ENCODE data around the gene TOM1L1. TPM values are rescaled to one million over a fixed set of nuclear protein-coding genes. Genes with fewer than 3 reads are reported as not detected.

TOM1L1 gene
- total RNA-seq, 1 experiment from 2014 or later: 55.4 TPM

DNA sequence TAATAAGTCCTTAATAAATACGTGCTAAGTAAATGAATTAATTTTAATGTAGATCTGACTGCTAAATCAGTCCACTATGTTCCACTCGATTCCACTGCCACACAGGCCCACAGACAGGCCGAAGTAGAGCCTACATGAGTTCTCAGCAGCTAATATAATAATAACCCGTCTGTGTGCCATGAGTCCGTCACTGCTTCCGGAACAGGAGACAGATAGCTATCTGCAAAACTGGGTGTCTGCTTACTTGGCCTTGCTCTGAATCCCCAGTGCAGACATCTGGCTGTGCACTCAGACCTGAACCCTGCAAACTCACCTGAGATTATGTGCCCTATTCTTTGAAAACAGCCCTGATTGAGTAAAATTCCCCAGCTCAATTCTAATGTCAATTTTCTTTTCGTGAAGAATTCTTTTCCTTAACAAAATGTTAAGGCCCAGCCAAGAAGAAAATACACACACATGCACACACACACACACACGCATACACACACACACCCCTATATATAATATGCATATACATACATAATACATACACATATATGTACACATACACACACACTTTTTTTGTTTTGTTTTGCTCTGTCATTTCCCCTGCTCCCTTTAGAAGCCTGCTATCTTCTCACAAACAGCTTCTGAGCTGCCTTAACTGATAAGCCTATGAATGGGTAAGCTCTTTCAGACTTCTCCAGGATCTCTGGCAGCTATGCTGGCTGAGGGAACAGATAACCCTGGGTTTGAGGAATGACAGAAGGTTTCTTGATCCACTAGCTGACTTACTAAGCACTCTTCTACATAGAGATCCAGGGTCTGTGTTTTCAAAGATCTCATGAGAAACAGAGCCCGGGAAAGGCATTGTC, 39.8 kb upstream of the TOM1L1 start:
- Histone ChIP-seq H3K27ac (ENCODE audit: low read depth, low read length, poor library complexity, severe bottlenecking) (no peak overlapping the region), H3K27me3 (replicated peaks; ENCODE audit: insufficient read depth, low read depth, low read length, poor library complexity) (no peaks in the 10 kb centered on the region), H3K4me3 (ENCODE audit: low read depth, low read length, poor library complexity, severe bottlenecking) (no peak overlapping the region), H3K4me1 (ENCODE audit: insufficient read depth, low read length, poor library complexity, severe bottlenecking) (peaks cover 9% of the 10 kb centered on the region), H3K36me3 (ENCODE audit: insufficient read depth, low read length, poor library complexity, severe bottlenecking) (no peaks in the 10 kb centered on the region), H3K9me3 (ENCODE audit: low read depth, low read length, poor library complexity, severe bottlenecking) (no peaks in the 10 kb centered on the region)
- BruUV-seq (replicated peaks): no TSS peak
- no peak for DNase-seq (ENCODE audit: low spot score)
- ChIA-PET CTCF (no interaction called here), POLR2A (ENCODE audit: low non-redundant PET) (no interaction called here)
- intact Hi-C loops (cut with micrococcal nuclease; ENCODE audit: unreplicated experiment): no loop called here
- TF ChIP-seq, protein P1, sequence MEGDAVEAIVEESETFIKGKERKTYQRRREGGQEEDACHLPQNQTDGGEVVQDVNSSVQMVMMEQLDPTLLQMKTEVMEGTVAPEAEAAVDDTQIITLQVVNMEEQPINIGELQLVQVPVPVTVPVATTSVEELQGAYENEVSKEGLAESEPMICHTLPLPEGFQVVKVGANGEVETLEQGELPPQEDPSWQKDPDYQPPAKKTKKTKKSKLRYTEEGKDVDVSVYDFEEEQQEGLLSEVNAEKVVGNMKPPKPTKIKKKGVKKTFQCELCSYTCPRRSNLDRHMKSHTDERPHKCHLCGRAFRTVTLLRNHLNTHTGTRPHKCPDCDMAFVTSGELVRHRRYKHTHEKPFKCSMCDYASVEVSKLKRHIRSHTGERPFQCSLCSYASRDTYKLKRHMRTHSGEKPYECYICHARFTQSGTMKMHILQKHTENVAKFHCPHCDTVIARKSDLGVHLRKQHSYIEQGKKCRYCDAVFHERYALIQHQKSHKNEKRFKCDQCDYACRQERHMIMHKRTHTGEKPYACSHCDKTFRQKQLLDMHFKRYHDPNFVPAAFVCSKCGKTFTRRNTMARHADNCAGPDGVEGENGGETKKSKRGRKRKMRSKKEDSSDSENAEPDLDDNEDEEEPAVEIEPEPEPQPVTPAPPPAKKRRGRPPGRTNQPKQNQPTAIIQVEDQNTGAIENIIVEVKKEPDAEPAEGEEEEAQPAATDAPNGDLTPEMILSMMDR (conservative IDR thresholded peaks at IDR 0.05; ENCODE audit: low read depth, low read length): no peak
- no peak for TF ChIP-seq EZH2 (IDR thresholded peaks at IDR 0.05; ENCODE audit: borderline replicate concordance, low read depth, low read length, poor library complexity, severe bottlenecking)

DNA sequence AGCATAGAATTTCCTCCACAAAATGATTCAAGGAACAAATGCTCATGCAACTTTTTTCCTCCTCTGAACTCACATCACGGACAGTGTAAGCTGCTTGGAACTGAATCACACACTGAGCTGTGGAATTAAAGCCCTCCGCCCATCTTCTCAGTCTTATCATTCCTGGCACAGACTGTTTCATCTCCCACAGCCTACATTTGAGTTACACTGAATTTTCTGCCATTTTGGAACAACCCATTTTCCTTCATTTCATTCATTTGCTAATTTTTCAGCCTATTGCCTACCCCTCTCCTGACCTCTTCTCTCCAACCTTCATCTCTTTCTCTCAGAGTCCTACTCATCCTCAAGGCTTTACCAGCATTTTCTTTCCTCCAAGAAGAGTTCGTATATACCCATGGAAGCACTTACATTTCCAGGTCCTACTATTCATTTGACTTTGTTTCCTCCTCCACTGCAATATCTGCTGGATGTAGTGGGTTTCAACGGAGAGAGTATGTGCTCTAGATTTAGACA, 39.1 kb upstream of the TOM1L1 start:
- CTCF ChIA-PET: no interaction called here
- Histone ChIP-seq H3K9me3 (ENCODE audit: low read depth, low read length, poor library complexity, severe bottlenecking) (no peaks in the 10 kb centered on the region), H3K4me3 (ENCODE audit: low read depth, low read length, poor library complexity, severe bottlenecking) (no peak overlapping the region), H3K4me1 (ENCODE audit: insufficient read depth, low read length, poor library complexity, severe bottlenecking) (peaks cover 9% of the 10 kb centered on the region), H3K27ac (ENCODE audit: low read depth, low read length, poor library complexity, severe bottlenecking) (no peak overlapping the region), H3K27me3 (replicated peaks; ENCODE audit: insufficient read depth, low read depth, low read length, poor library complexity) (no peaks in the 10 kb centered on the region), H3K36me3 (ENCODE audit: insufficient read depth, low read length, poor library complexity, severe bottlenecking) (no peaks in the 10 kb centered on the region)
- POLR2A ChIA-PET (ENCODE audit: low non-redundant PET): no interaction called here
- no TSS peak for BruUV-seq (replicated peaks)
- intact Hi-C loops (cut with micrococcal nuclease; ENCODE audit: unreplicated experiment): no loop called here
- TF ChIP-seq, protein P1 (conservative IDR thresholded peaks at IDR 0.05; ENCODE audit: low read depth, low read length): no peak
- DNase-seq (ENCODE audit: low spot score): no peak

DNA sequence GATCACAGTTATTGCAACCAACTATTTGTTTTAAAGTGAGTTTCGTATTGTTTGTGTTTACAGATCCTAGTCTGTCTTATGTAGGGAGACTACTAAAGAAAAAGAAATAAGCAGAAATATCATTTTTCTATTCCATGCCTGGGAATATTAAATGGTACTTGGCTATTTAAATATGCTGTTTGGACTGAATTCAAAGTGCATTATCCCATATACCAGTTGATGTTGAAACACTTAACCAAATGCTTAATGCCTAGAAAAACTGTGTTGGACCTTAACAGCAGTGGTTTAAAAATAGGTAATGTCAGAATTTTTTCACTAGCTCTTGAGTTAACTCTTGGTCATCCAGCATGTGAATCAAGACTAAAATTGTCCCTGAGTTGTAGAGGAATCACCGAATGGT, 37.5 kb upstream of the TOM1L1 start:
- Histone ChIP-seq H3K27ac (ENCODE audit: low read depth, low read length, poor library complexity, severe bottlenecking) (no peak overlapping the region), H3K9me3 (ENCODE audit: low read depth, low read length, poor library complexity, severe bottlenecking) (no peaks in the 10 kb centered on the region), H3K4me3 (ENCODE audit: low read depth, low read length, poor library complexity, severe bottlenecking) (no peak overlapping the region), H3K36me3 (ENCODE audit: insufficient read depth, low read length, poor library complexity, severe bottlenecking) (no peaks in the 10 kb centered on the region), H3K4me1 (ENCODE audit: insufficient read depth, low read length, poor library complexity, severe bottlenecking) (no peaks in the 10 kb centered on the region), H3K27me3 (replicated peaks; ENCODE audit: insufficient read depth, low read depth, low read length, poor library complexity) (no peaks in the 10 kb centered on the region)
- BruUV-seq (replicated peaks): no TSS peak
- ChIA-PET CTCF (no interaction called here), POLR2A (ENCODE audit: low non-redundant PET) (no interaction called here)
- DNase-seq (ENCODE audit: low spot score): no peak
- intact Hi-C loops (cut with micrococcal nuclease; ENCODE audit: unreplicated experiment): no loop called here
- TF ChIP-seq, protein P1 (conservative IDR thresholded peaks at IDR 0.05; ENCODE audit: low read depth, low read length): no peak
- TF ChIP-seq EZH2 (IDR thresholded peaks at IDR 0.05; ENCODE audit: borderline replicate concordance, low read depth, low read length, poor library complexity, severe bottlenecking): no peak

Data from A673 (cell line).